HepG2 (cell line): ENCODE data around the gene PDS5B. TPM values are rescaled to one million over a fixed set of nuclear protein-coding genes. Genes with fewer than 3 reads are reported as not detected.

Source experiments
- CEBPG ChIP-seq: IDR thresholded peaks from 2 replicates; pipeline ENCODE4 v1.6.1; 2016
- CHCHD3 ChIP-seq: sonication (generic); formaldehyde crosslinking; IDR thresholded peaks from 2 replicates; pipeline ENCODE4 v1.8.0; 2022; ENCODE audit warnings: mild to moderate bottlenecking, missing genetic modification reagents, moderate library complexity
- KLF11 ChIP-seq: IDR thresholded peaks from 2 replicates; pipeline ENCODE4 v1.6.1; 2016; ENCODE audit warnings: missing compliant biosample characterization
- SNAI1 ChIP-seq: sonication (generic); formaldehyde crosslinking; IDR thresholded peaks from 2 replicates; pipeline ENCODE4 v1.5.0; 2020; ENCODE audit warnings: mild to moderate bottlenecking, missing genetic modification reagents, borderline replicate concordance
- SP2 ChIP-seq: sonication (generic); formaldehyde crosslinking; IDR thresholded peaks from 2 replicates; pipeline ENCODE4 v1.5.1; 2020; ENCODE audit warnings: mild to moderate bottlenecking, missing genetic modification reagents
- TCF7 ChIP-seq: sonication (generic); IDR thresholded peaks from 2 replicates; pipeline ENCODE4 v1.6.1; 2016; ENCODE audit warnings: antibody characterized with exemption, low read depth
- ZNF282 ChIP-seq: fragments of 450-650 bp; IDR thresholded peaks from 2 replicates; pipeline ENCODE4 v1.6.1; 2018; ENCODE audit not compliant: partially characterized antibody
- ZNF296 ChIP-seq: sonication (generic); formaldehyde crosslinking; conservative IDR thresholded peaks from 2 replicates; pipeline ENCODE4 v1.5.0; 2020; ENCODE audit warnings: mild to moderate bottlenecking, missing genetic modification reagents
- ZNF329 ChIP-seq: sonication (generic); formaldehyde crosslinking; IDR thresholded peaks from 2 replicates; pipeline ENCODE4 v1.9.0; 2021; ENCODE audit warnings: low read depth, mild to moderate bottlenecking, missing genetic modification reagents
- ZNF530 ChIP-seq: sonication (generic); formaldehyde crosslinking; IDR thresholded peaks from 2 replicates; pipeline ENCODE4 v1.5.0; 2020; ENCODE audit warnings: low read depth, mild to moderate bottlenecking, missing genetic modification reagents
- ZNF558 ChIP-seq: sonication (generic); formaldehyde crosslinking; IDR thresholded peaks from 2 replicates; pipeline ENCODE4 v1.9.0; 2022; ENCODE audit warnings: mild to moderate bottlenecking, missing genetic modification reagents, borderline replicate concordance
- ZNF567 ChIP-seq: sonication (generic); formaldehyde crosslinking; IDR thresholded peaks from 2 replicates; pipeline ENCODE4 v1.8.1; 2023; ENCODE audit warnings: mild to moderate bottlenecking, missing genetic modification reagents, borderline replicate concordance
- ZNF75D ChIP-seq: sonication (generic); formaldehyde crosslinking; IDR thresholded peaks from 2 replicates; pipeline ENCODE4 v1.8.1; 2023; ENCODE audit warnings: missing genetic modification reagents, mild to moderate bottlenecking, borderline replicate concordance
- ZNF841 ChIP-seq: sonication (generic); formaldehyde crosslinking; IDR thresholded peaks from 2 replicates; pipeline ENCODE4 v1.8.1; 2023; ENCODE audit warnings: missing genetic modification reagents, borderline replicate concordance
- polyA plus RNA-seq, 8 experiments: library from polyadenylated mRNA; depleted of rRNA in 3 of 8; stranded (reverse) in 7 of 8; unstranded in 1 of 8; fragments of >200 nt; fragmentation: Illumina TruSeq in 4 of 8; extraction: Trizol in 4 of 8; gene quantifications; 2 replicates each; pipeline versions ENCODE4 v1.2.1 to v1.2.3, GENCODE V29; 2011 to 2016; ENCODE audit warnings: low read depth in 4 of 8, missing spikeins in 1 of 8, mixed read lengths in 1 of 8; ENCODE audit not compliant: insufficient read depth in 1 of 8
- total RNA-seq, 5 experiments: library from RNA; depleted of rRNA; stranded (reverse); fragments of >200 nt; fragmentation: Illumina TruSeq; extraction: Trizol; gene quantifications; 2 replicates each; pipeline ENCODE4 v1.2.3, GENCODE V29; 2016; ENCODE audit warnings: low read depth in 1 of 5
- TF ChIP-seq, protein P1 (sequence below): sonication (generic); formaldehyde crosslinking; IDR thresholded peaks from 2 replicates; pipeline ENCODE4 v1.4.0; 2020; ENCODE audit warnings: mild to moderate bottlenecking, low read depth, missing genetic modification reagents
- TF ChIP-seq, protein P2 (sequence below): sonication (generic); formaldehyde crosslinking; IDR thresholded peaks from 2 replicates; pipeline ENCODE4 v1.9.0; 2022; ENCODE audit warnings: missing genetic modification reagents, mild to moderate bottlenecking, borderline replicate concordance
- TF ChIP-seq, protein P3 (sequence below), 2 experiments: sonication (generic) in 1 of 2; formaldehyde crosslinking in 1 of 2; IDR thresholded peaks; 2 replicates each; pipeline versions ENCODE4 v1.4.0 to v1.6.1; 2018 to 2020; ENCODE audit warnings: missing genetic modification reagents in 2 of 2, borderline replicate concordance in 1 of 2, low read depth in 1 of 2, mild to moderate bottlenecking in 1 of 2, missing biosample characterization in 1 of 2
- TF ChIP-seq, protein P4 (sequence below): sonication (generic); formaldehyde crosslinking; IDR thresholded peaks from 2 replicates; pipeline ENCODE4 v1.8.0; 2022; ENCODE audit warnings: mild to moderate bottlenecking, missing genetic modification reagents, moderate library complexity
- TF ChIP-seq, protein P5 (sequence below): IDR thresholded peaks from 2 replicates; pipeline ENCODE4 v1.6.1; 2016; ENCODE audit warnings: missing compliant biosample characterization, missing genetic modification reagents, borderline replicate concordance
- TF ChIP-seq, protein P6 (sequence below): sonication (generic); formaldehyde crosslinking; IDR thresholded peaks from 2 replicates; pipeline ENCODE4 v1.5.1; 2020; ENCODE audit warnings: mild to moderate bottlenecking, moderate library complexity, missing genetic modification reagents

PDS5B gene
- total and polyA plus RNA-seq, 2 of the 13 experiments (the other 11 are each of a cell fraction or from before 2014, with no cell fraction given), result 5.8 to 24.6 TPM

DNA sequence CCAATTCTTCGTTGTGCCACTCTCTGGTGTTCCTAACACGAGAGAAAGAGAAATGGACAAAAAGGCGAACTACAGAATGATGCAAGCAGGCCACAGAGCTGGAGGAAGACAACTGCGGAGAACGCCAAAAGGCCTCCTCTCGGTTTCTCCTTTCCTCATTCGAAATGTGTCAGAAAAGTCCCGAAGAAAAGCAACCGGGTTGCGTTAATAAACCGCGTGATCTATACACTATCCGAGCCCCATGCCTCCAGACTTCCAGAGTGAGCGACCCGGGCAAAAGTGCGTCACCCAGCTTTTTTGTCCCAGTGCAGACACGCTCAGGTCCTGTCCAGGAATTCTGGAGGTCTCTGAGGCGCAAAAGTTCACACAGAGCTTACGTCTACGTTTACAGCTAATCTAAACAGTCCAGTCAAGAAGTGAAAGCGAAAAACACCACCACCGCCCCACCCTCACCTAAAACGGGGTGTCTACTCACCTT is 48.1 kb upstream of the PDS5B start (continued):
- TF ChIP-seq, protein P1, sequence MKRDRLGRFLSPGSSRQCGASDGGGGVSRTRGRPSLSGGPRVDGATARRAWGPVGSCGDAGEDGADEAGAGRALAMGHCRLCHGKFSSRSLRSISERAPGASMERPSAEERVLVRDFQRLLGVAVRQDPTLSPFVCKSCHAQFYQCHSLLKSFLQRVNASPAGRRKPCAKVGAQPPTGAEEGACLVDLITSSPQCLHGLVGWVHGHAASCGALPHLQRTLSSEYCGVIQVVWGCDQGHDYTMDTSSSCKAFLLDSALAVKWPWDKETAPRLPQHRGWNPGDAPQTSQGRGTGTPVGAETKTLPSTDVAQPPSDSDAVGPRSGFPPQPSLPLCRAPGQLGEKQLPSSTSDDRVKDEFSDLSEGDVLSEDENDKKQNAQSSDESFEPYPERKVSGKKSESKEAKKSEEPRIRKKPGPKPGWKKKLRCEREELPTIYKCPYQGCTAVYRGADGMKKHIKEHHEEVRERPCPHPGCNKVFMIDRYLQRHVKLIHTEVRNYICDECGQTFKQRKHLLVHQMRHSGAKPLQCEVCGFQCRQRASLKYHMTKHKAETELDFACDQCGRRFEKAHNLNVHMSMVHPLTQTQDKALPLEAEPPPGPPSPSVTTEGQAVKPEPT (CRISPR knock-in tag), result no peak
- TF ChIP-seq, protein P2, sequence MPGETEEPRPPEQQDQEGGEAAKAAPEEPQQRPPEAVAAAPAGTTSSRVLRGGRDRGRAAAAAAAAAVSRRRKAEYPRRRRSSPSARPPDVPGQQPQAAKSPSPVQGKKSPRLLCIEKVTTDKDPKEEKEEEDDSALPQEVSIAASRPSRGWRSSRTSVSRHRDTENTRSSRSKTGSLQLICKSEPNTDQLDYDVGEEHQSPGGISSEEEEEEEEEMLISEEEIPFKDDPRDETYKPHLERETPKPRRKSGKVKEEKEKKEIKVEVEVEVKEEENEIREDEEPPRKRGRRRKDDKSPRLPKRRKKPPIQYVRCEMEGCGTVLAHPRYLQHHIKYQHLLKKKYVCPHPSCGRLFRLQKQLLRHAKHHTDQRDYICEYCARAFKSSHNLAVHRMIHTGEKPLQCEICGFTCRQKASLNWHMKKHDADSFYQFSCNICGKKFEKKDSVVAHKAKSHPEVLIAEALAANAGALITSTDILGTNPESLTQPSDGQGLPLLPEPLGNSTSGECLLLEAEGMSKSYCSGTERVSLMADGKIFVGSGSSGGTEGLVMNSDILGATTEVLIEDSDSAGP (CRISPR knock-in tag), result 0 out of 2 replicates have a peak, but pooled peaks have one; percentile 49
- TF ChIP-seq KLF11 (CRISPR knock-in tag) (peak; percentile 4; the same call in 1 of the 2 replicates), CEBPG (peak; percentile 41; the same call in 1 of the 2 replicates), ZNF75D (CRISPR knock-in tag) (0 out of 2 replicates have a peak, but pooled peaks have one; percentile 27), ZNF567 (0 out of 2 replicates have a peak, but pooled peaks have one; percentile 55), ZNF296 (CRISPR knock-in tag) (no peak), CHCHD3 (CRISPR knock-in tag) (no peak), ZNF841 (CRISPR knock-in tag) (no peak), SP2 (CRISPR knock-in tag) (no peak), ZNF530 (CRISPR knock-in tag) (no peak), ZNF282 (no peak), SNAI1 (CRISPR knock-in tag) (no peak), ZNF329 (CRISPR knock-in tag) (no peak), TCF7 (no peak), ZNF558 (CRISPR knock-in tag) (peak; percentile 78; the same call in 1 of the 2 replicates)
- TF ChIP-seq, protein P3, sequence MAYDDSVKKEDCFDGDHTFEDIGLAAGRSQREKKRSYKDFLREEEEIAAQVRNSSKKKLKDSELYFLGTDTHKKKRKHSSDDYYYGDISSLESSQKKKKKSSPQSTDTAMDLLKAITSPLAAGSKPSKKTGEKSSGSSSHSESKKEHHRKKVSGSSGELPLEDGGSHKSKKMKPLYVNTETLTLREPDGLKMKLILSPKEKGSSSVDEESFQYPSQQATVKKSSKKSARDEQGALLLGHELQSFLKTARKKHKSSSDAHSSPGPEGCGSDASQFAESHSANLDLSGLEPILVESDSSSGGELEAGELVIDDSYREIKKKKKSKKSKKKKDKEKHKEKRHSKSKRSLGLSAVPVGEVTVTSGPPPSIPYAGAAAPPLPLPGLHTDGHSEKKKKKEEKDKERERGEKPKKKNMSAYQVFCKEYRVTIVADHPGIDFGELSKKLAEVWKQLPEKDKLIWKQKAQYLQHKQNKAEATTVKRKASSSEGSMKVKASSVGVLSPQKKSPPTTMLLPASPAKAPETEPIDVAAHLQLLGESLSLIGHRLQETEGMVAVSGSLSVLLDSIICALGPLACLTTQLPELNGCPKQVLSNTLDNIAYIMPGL (CRISPR knock-in tag; IDR thresholded peaks at IDR 0.05; ENCODE audit: borderline replicate concordance in 1 of 2, low read depth in 1 of 2), result 0 out of 4 replicates have a peak, but pooled peaks of 1 of the 2 experiments have one; percentile 7
- TF ChIP-seq, protein P4, sequence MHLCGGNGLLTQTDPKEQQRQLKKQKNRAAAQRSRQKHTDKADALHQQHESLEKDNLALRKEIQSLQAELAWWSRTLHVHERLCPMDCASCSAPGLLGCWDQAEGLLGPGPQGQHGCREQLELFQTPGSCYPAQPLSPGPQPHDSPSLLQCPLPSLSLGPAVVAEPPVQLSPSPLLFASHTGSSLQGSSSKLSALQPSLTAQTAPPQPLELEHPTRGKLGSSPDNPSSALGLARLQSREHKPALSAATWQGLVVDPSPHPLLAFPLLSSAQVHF (CRISPR knock-in tag), result no peak
- TF ChIP-seq, protein P5, sequence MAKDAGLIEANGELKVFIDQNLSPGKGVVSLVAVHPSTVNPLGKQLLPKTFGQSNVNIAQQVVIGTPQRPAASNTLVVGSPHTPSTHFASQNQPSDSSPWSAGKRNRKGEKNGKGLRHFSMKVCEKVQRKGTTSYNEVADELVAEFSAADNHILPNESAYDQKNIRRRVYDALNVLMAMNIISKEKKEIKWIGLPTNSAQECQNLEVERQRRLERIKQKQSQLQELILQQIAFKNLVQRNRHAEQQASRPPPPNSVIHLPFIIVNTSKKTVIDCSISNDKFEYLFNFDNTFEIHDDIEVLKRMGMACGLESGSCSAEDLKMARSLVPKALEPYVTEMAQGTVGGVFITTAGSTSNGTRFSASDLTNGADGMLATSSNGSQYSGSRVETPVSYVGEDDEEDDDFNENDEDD (CRISPR knock-in tag), result no peak
- TF ChIP-seq, protein P6, sequence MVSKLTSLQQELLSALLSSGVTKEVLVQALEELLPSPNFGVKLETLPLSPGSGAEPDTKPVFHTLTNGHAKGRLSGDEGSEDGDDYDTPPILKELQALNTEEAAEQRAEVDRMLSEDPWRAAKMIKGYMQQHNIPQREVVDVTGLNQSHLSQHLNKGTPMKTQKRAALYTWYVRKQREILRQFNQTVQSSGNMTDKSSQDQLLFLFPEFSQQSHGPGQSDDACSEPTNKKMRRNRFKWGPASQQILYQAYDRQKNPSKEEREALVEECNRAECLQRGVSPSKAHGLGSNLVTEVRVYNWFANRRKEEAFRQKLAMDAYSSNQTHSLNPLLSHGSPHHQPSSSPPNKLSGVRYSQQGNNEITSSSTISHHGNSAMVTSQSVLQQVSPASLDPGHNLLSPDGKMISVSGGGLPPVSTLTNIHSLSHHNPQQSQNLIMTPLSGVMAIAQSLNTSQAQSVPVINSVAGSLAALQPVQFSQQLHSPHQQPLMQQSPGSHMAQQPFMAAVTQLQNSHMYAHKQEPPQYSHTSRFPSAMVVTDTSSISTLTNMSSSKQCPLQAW (CRISPR knock-in tag), result no peak
